Neural progenitor cell (in vitro differentiated cells): ENCODE results near the gene RTN4R.

Experiments used
- EZH2 ChIP-seq: fragments of 200-600 bp; sonication (generic); IDR thresholded peaks from 2 replicates; pipeline ENCODE4 v1.6.1; 2017; ENCODE audit warnings: antibody characterized with exemption, mild to moderate bottlenecking, moderate library complexity
- TF ChIP-seq, protein P1 (sequence below): fragments of 200-600 bp; sonication (generic); IDR thresholded peaks from 2 replicates; pipeline ENCODE4 v1.5.1; 2017; ENCODE audit warnings: antibody characterized with exemption, mild to moderate bottlenecking

DNA sequence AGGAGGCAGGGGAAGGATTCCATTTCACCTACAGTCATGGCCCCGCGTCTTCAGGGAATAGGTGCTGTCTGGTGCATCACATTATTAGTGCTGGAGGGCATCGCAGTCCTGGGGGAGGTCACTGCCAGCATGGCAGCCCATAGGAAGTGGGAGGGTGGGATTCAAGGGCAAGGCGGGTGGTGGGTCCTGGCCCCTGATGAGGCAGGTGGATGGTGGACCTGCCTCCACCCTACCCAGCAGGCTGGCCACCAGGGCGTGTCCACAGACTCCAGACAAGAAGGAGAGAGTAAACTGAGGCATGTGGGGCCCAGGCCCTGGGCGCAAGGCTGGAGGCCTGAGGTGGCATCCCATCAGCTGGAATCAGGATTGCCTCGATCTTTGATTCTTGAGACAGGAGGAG is 53.3 kb downstream of the RTN4R start:
- TF ChIP-seq, protein P1, sequence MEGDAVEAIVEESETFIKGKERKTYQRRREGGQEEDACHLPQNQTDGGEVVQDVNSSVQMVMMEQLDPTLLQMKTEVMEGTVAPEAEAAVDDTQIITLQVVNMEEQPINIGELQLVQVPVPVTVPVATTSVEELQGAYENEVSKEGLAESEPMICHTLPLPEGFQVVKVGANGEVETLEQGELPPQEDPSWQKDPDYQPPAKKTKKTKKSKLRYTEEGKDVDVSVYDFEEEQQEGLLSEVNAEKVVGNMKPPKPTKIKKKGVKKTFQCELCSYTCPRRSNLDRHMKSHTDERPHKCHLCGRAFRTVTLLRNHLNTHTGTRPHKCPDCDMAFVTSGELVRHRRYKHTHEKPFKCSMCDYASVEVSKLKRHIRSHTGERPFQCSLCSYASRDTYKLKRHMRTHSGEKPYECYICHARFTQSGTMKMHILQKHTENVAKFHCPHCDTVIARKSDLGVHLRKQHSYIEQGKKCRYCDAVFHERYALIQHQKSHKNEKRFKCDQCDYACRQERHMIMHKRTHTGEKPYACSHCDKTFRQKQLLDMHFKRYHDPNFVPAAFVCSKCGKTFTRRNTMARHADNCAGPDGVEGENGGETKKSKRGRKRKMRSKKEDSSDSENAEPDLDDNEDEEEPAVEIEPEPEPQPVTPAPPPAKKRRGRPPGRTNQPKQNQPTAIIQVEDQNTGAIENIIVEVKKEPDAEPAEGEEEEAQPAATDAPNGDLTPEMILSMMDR, result no peak
- no peak for TF ChIP-seq EZH2
